ENCODE data around the gene ANKRD10. TPM values are rescaled to one million over a fixed set of nuclear protein-coding genes. Genes with fewer than 3 reads are reported as not detected.

Gene ANKRD10
- total RNA-seq, 1 donor from 2014 or later, result 112 TPM

DNA sequence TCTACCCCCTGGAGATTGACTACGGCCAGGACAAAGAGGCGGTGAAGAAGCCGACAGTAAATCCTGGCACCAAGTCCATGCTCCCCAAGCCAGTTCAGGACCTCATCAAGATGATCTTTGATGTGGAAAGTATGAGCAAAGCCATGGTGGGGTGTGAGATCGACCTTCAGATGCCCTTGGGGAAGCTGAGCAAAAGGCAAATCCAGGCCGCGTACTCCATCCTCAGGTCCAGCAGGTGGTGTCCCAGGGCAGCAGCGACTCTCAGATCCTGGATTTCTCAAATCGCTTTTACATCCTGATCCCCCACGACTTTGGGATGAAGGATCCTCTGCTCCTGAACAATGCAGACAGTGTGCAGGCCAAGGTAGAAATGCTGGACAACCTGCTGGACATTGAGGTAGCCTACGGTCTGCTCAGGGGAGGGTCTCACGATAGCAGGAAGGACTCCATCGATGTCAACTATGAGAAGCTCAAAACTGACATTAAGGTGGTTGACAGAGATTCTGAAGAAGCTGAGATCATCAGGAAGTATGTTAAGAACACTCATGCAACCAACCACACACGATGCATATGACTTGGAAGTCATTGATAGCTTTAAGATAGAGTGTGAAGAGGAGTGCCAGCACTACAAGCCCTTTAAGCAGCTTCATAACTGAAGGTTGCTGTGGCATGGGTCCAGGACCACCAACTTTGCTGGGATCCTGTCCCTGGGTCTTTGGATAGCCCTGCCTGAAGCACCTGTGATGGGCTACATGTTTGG is 24.0 kb upstream of the ANKRD10 start:
- TF ChIP-seq, protein P1, sequence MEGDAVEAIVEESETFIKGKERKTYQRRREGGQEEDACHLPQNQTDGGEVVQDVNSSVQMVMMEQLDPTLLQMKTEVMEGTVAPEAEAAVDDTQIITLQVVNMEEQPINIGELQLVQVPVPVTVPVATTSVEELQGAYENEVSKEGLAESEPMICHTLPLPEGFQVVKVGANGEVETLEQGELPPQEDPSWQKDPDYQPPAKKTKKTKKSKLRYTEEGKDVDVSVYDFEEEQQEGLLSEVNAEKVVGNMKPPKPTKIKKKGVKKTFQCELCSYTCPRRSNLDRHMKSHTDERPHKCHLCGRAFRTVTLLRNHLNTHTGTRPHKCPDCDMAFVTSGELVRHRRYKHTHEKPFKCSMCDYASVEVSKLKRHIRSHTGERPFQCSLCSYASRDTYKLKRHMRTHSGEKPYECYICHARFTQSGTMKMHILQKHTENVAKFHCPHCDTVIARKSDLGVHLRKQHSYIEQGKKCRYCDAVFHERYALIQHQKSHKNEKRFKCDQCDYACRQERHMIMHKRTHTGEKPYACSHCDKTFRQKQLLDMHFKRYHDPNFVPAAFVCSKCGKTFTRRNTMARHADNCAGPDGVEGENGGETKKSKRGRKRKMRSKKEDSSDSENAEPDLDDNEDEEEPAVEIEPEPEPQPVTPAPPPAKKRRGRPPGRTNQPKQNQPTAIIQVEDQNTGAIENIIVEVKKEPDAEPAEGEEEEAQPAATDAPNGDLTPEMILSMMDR (IDR thresholded peaks at IDR 0.05), result no peak
- H3K27me3 Mint-ChIP-seq (ENCODE audit: low read depth), result no peaks in the 10 kb centered on the region
- no peaks in the 10 kb centered on the region for H3K36me3 Mint-ChIP-seq (ENCODE audit: low read depth)
- H3K9me3 Mint-ChIP-seq (ENCODE audit: low read depth), result peaks cover 7% of the 10 kb centered on the region
- no peak for DNase-seq (ENCODE audit: low spot score)
- H3K27ac Mint-ChIP-seq (ENCODE audit: unreplicated experiment), result no peak overlapping the region
- peaks cover 2% of the 10 kb centered on the region for H3K4me1 Mint-ChIP-seq (ENCODE audit: low read depth)
- H3K4me3 Mint-ChIP-seq (ENCODE audit: unreplicated experiment), result no peak overlapping the region

DNA sequence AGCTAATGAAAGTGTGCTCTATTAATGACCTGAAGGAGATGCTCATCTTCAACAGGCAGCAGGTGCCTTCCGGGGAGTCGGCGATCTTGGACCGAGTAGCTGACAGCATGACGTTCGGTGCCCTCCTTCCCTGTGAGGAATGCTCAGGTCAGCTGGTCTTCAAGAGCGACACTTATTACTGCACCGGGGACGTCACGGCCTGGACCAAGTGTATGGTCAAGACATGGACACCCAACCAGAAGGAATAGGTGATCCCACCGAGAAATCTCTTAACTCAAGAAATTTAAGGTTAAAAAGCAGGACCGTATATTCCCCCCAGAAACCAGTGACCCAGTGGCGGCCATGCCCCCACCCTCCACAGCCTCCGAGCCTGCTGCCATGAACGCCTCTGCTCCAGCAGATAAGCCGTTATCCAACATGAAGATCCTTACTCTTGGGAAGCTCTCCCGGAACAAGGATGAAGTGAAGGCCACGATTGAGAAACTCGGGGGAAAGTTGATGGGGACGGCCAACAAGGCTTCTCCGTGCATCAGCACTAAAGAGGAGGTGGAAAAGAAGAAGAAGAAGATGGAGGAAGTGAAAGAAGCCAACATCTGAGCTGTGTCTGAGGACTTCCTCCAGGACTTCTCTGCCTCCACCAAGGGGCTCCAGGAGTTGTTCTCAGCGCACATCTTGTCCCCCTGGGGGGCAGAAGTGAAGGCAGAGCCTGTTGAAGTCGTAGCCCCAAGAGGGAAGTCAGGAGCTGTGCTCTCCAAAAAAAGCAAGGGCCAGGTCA is 22.8 kb upstream of the ANKRD10 start:
- H3K9me3 Mint-ChIP-seq (ENCODE audit: low read depth), result peaks cover 13% of the 10 kb centered on the region
- H3K4me3 Mint-ChIP-seq (ENCODE audit: unreplicated experiment), result no peak overlapping the region
- no peak overlapping the region for H3K27ac Mint-ChIP-seq (ENCODE audit: unreplicated experiment)
- H3K36me3 Mint-ChIP-seq (ENCODE audit: low read depth), result no peaks in the 10 kb centered on the region
- H3K4me1 Mint-ChIP-seq (ENCODE audit: low read depth), result no peaks in the 10 kb centered on the region
- TF ChIP-seq, protein P1 (IDR thresholded peaks at IDR 0.05), result no peak
- no peak for DNase-seq (ENCODE audit: low spot score)
- H3K27me3 Mint-ChIP-seq (ENCODE audit: low read depth), result no peaks in the 10 kb centered on the region

DNA sequence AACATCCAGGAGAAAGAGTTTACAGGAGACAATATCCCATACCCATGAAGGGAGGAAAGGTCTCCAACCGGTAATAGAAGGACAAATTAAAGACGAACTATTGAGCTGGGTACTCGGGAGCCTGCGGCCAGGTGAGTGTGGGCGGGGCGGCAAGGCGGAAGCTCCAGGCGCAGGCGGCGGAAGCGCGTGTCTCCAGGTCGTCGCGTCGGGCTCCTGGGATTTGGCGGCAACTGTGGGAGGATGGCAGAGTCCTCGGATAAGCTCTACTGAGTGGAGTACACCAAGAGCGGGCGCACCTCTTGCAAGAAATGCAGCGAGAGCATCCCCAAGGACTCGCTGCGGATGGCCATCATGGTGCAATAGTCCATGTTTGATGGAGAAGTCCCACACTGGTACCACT is 21.6 kb upstream of the ANKRD10 start:
- Mint-ChIP-seq H3K27me3 (ENCODE audit: low read depth) (no peaks in the 10 kb centered on the region), H3K4me3 (ENCODE audit: unreplicated experiment) (no peak overlapping the region), H3K9me3 (ENCODE audit: low read depth) (peaks cover 13% of the 10 kb centered on the region), H3K36me3 (ENCODE audit: low read depth) (no peaks in the 10 kb centered on the region), H3K4me1 (ENCODE audit: low read depth) (no peaks in the 10 kb centered on the region), H3K27ac (ENCODE audit: unreplicated experiment) (no peak overlapping the region)
- DNase-seq (ENCODE audit: low spot score), result no peak
- TF ChIP-seq, protein P1 (IDR thresholded peaks at IDR 0.05), result no peak

DNA sequence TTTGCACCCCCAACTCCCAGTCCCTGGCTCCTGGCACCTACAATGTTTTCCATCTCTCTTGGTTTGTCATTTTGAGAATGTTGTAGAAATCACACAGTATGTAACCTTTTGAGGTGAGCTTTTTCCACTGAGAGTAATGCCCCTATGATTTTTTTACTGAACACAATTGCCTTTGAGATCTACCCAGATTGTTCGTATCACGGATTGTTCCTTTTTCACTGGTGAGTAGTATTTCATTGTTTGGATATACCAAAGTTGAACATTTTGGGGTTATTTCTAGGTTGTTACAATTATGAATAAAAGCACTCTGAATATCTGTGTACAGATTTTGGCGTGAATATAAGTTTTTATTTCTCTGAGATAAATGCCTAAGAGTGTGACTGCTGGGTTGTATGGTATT is 17.7 kb upstream of the ANKRD10 start:
- Mint-ChIP-seq H3K27ac (ENCODE audit: unreplicated experiment) (no peak overlapping the region), H3K27me3 (ENCODE audit: low read depth) (no peaks in the 10 kb centered on the region), H3K36me3 (ENCODE audit: low read depth) (no peaks in the 10 kb centered on the region), H3K4me3 (ENCODE audit: unreplicated experiment) (no peak overlapping the region), H3K9me3 (ENCODE audit: low read depth) (peaks cover 16% of the 10 kb centered on the region), H3K4me1 (ENCODE audit: low read depth) (no peaks in the 10 kb centered on the region)
- TF ChIP-seq, protein P1 (IDR thresholded peaks at IDR 0.05), result no peak
- no peak for DNase-seq (ENCODE audit: low spot score)

DNA sequence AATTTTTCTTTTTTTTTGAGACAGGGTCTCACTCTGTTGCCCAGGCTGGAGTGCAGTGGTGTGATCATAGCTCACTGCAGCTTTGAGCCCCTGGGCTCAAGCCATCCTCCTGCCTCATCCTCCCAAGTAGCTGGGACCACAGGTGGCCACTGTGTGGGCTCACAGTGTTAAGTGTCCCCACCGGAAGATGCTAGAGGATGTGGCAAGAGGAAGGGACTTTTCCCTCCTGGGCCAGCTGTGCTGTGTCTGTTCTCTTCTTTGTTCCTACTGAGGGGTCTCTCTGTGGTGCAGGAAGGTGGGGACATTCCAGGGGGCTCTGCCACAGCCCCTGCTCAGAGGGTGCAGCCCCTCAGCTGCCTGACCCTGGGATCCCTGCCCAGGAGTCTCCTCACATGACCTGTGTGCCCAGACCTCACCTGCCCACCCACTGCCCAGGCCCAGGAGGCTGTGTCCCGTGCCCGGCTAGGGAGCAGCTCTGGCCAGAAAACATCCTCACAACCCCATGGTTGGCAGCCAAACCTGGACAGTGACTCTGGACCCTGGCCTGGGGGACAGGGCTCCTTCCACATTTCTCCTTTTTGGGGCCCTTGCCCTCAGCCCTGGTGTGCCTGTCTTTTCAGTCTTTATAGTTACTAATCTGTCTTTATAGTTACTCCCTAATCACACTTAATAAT is 14.4 kb upstream of the ANKRD10 start:
- Mint-ChIP-seq H3K27ac (ENCODE audit: unreplicated experiment) (no peak overlapping the region), H3K4me3 (ENCODE audit: unreplicated experiment) (no peak overlapping the region), H3K36me3 (ENCODE audit: low read depth) (no peaks in the 10 kb centered on the region), H3K4me1 (ENCODE audit: low read depth) (no peaks in the 10 kb centered on the region), H3K9me3 (ENCODE audit: low read depth) (peaks cover 13% of the 10 kb centered on the region), H3K27me3 (ENCODE audit: low read depth) (no peaks in the 10 kb centered on the region)
- TF ChIP-seq, protein P1 (IDR thresholded peaks at IDR 0.05), result no peak
- no peak for DNase-seq (ENCODE audit: low spot score)

Data from chondrocyte (in vitro differentiated cells).